GM18867 (cell line): ENCODE measurements around the gene ADRA2C.

Source experiments
- ATAC-seq: cut with Tn5 transposase; IDR thresholded peaks from one replicate; pipeline ENCODE4 v1.9.1; 2021; ENCODE audit warnings: mild to moderate bottlenecking, moderate library complexity; ENCODE audit not compliant: unreplicated experiment

The ADRA2C gene

GRCh38 chr4:3766036-3766784, at the start of gene ADRA2C:
Gene ADRA2C (plus strand): TSS chr4:3766385. CDS start chr4:3766607, 222 bp downstream.
- no peak for ATAC-seq

GRCh38 chr4:3716631-3717235, 49.5 kb upstream of the ADRA2C start:
- no peak for ATAC-seq

GRCh38 chr4:3717241-3717640, 48.9 kb upstream of the ADRA2C start:
- ATAC-seq: no peak

- no peak for ATAC-seq
These were observed 47.7 kb upstream of the ADRA2C start for GRCh38 chr4:3718462-3718861.

GRCh38 chr4:3719191-3719590, 47.0 kb upstream of the ADRA2C start:
- no peak for ATAC-seq

GRCh38 chr4:3719836-3720235, 46.3 kb upstream of the ADRA2C start:
- ATAC-seq: no peak

GRCh38 chr4:3720466-3720865, 45.7 kb upstream of the ADRA2C start:
- no peak for ATAC-seq

- ATAC-seq: no peak
These were observed 45.0 kb upstream of the ADRA2C start for GRCh38 chr4:3721186-3721585.

- ATAC-seq: no peak
These were observed 44.6 kb upstream of the ADRA2C start for GRCh38 chr4:3721627-3722026.

- ATAC-seq: no peak
These were observed 43.5 kb upstream of the ADRA2C start for GRCh38 chr4:3722446-3723231.

GRCh38 chr4:3723232-3723642, 42.9 kb upstream of the ADRA2C start:
- ATAC-seq: no peak

- ATAC-seq: no peak
These were observed 41.6 kb upstream of the ADRA2C start for GRCh38 chr4:3724319-3725231.

GRCh38 chr4:3725936-3726870, 40.0 kb upstream of the ADRA2C start:
- no peak for ATAC-seq

- no peak for ATAC-seq
These were observed 38.2 kb upstream of the ADRA2C start for GRCh38 chr4:3727847-3728469.

- ATAC-seq: no peak
These were observed 36.9 kb upstream of the ADRA2C start for GRCh38 chr4:3729188-3729881.

GRCh38 chr4:3729882-3730226, 36.3 kb upstream of the ADRA2C start:
- no peak for ATAC-seq

GRCh38 chr4:3730422-3731190, 35.6 kb upstream of the ADRA2C start:
- ATAC-seq: no peak
